ENCODE measurements around the gene UNC80.
"Not testable (repeated sequence)": the region's sequence is repeated elsewhere in the genome, so short reads cannot be mapped to it uniquely, and the experiment has no call there.

The UNC80 gene

GRCh38 chr2:209771474-209772289, at the start of gene UNC80:
TSS of gene UNC80 (plus strand) at chr2:209771832. CDS start at chr2:209772073, 241 bp downstream.
- DNase-seq (ENCODE audit: low read depth): no peak

- DNase-seq (ENCODE audit: low read depth): no peak
Observed at GRCh38 chr2:209726311-209726710, 45.3 kb upstream of the UNC80 start.

GRCh38 chr2:209727077-209727476, 44.6 kb upstream of the UNC80 start:
- DNase-seq (ENCODE audit: low read depth): no peak

GRCh38 chr2:209734805-209735204, 36.8 kb upstream of the UNC80 start:
- DNase-seq (ENCODE audit: low read depth): no peak

DNA sequence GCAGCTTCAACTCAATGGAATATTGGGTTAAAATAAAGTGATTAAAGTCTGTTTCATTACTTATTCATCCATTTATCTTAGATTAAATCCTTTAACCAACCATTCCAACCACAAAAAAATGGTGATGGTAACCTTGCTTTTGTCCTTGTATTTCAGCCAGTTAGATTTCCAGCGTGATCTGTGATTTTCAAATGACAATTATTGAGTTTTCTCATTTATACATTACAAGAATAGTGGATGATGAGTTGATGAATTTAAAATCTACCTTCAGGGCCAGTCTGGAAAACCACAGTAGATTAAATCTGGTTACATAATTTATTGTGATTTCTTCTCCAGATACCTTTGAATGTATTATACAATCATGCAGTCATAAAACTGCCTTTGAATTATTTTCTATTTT, 29.7 kb upstream of the UNC80 start:
- no peak for DNase-seq (ENCODE audit: low read depth)

- DNase-seq (ENCODE audit: low read depth): no peak
Observed at GRCh38 chr2:209753020-209753419, 18.6 kb upstream of the UNC80 start.

GRCh38 chr2:209757163-209757562, 14.5 kb upstream of the UNC80 start:
- no peak for DNase-seq (ENCODE audit: low read depth)

- DNase-seq (ENCODE audit: low read depth): no peak
Observed at GRCh38 chr2:209761566-209761965, 10.1 kb upstream of the UNC80 start.

GRCh38 chr2:209762563-209762962, 9.1 kb upstream of the UNC80 start:
- no peak for DNase-seq (ENCODE audit: low read depth)

GRCh38 chr2:209763106-209763505, 8.5 kb upstream of the UNC80 start:
- DNase-seq (ENCODE audit: low read depth): no peak

DNA sequence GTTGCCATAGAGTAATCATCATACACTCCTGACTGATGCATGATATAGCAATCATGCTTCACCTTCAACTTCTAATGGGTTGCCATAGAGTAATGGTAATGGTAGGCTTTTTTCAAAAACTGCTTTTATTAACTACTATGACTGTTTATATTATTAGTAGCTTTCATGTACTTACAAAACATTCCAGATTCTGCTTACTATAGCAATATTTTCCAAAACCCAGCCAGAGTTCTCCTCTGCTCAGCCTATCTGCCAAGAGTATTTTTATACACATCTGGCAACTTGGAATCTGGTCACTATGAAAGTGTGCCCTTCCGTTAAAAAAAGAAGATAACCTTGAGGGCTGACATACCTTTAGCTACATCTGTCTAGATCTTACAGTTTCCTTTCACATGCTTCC, 5.0 kb upstream of the UNC80 start:
- no peak for DNase-seq (ENCODE audit: low read depth)

- no peak for DNase-seq (ENCODE audit: low read depth)
Observed at GRCh38 chr2:209767316-209767715, 4.3 kb upstream of the UNC80 start.

DNA sequence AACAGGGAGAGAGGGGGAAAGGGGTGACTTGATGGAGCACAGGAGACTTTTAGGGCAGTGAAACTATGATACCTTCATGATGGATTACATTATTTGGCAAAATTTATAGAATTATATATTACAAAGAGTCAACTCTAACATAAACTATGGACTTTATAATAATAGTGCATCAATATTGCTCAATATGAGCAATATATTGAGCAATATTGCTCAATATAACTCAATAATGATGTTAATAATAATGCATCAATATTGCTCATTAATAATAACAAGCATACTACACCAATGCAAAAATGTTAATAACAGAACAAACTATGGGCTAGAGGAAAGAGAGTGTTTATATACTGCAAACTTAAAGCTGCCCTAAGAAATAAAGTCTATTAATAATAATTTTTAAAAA, 3.1 kb upstream of the UNC80 start:
- no peak for DNase-seq (ENCODE audit: low read depth)

DNA sequence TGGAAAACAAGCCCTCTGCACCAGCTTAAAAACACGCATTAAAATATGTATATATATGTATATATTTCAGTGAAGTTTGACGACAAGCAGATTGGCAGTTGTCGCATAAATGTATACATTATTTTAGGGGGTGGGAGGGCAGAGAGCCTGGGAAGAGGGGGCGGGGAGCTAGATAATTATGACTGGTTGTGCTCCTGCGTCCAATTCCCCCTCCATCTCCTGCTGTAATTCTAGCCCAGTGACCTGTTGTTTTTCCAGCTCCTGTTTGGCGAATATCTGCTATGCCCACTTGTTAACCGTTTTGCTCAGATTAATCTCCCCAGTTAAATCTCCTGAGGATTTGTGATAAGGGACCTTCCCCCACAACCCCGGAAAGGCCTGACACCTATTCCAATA, 656 bp downstream of the UNC80 start:
- no peak for DNase-seq (ENCODE audit: low read depth)

GRCh38 chr2:209773377-209773776, 1.7 kb downstream of the UNC80 start:
- no peak for DNase-seq (ENCODE audit: low read depth)

DNA sequence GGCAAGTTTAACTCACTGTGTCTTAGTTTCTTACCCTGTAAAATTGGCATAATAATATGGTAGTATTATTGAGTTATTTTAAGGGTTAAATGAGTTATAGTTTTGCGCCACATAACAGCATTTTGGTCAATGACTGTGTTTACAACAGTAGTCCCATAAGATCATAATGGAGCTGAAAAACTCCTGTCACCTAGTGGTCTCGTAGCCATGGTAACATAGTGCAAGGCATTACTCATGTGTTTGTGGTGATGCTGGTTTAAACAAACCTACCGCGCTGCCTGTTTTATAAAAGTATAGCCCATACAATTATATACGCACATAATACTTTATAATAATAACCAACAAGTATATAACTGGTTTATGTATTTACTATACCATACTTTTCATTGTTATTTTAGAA, 15.8 kb downstream of the UNC80 start:
- DNase-seq (ENCODE audit: low read depth): no peak

DNA sequence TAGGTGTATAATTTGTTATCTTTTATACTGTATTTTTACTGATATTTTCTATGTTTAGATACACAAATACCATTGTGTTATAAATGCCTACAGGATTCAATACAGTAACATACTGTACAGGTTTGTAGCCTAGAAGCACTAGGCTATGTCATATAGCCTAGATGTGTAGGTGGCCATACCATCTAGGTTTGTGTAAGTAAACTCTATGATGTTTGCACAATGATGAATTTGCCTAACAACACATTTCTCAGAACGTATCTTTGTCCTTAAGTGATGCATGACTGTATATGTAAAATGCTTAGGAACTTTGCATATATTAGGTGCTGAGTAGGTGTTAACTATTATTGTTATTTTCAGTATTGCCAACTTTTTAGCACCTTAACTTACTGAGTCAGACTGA, 17.3 kb downstream of the UNC80 start:
- no peak for DNase-seq (ENCODE audit: low read depth)

GRCh38 chr2:209790066-209790728, 18.6 kb downstream of the UNC80 start:
- DNase-seq (ENCODE audit: low read depth): no peak

DNA sequence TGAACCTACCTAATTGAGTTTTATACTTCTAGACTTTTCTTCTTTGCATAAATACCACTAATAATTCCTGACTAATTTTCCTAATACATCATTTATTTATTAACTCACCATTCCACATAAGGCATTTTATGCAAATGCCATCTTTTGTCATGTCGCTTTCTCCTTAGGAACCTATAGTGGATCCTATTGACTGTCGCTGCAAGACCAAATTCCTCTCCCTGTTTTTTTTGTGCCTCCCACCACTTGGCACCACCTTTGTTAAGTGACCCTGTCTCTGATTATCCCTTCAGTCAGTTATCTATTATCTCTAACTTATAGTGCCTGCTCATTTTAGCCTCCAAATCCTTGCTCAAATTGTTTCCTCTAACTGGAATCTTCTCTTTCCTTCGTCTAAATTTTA, 19.5 kb downstream of the UNC80 start:
- no peak for DNase-seq (ENCODE audit: low read depth)

- not testable (repeated sequence) for DNase-seq (ENCODE audit: low read depth)
Observed at GRCh38 chr2:209795425-209795824, 23.8 kb downstream of the UNC80 start.

DNA sequence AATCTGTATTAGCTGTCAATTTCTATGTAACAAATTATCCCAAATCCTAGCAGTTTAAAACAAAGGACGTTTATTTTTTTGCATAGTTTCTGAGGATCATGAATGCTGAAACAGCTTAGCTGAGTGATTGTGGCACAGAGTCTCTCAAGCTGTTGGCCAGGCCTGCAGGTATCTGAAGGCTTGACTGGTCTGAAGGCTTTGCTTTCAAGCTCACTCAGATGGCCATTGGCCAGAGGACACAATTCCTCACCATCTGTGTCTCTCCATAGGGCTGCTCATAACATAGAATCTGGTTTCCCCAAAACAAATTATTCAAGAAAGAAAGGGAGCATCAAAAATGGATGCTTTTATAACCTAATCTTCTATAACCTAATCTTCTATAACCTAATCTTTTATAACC, 33.7 kb downstream of the UNC80 start:
- DNase-seq (ENCODE audit: low read depth): no peak

DNA sequence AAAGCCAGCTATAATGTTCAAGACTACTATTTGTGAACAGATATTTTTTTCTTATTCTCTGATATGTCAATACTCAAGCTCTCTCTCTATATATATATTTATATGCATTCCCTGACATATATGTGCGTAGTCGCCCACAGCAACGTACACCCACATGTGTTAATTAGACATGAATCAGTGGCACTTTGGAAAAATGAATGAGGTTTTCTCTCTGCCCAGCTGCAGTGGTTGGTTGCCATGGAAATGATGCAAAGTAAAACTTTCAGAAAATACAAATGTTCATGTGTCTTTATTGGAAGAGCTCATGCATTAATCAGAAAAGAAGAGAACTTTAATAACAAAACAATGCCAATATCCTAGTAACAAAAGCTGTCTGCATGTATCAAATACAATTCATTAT, 34.7 kb downstream of the UNC80 start:
- DNase-seq (ENCODE audit: low read depth): no peak

- no peak for DNase-seq (ENCODE audit: low read depth)
Observed at GRCh38 chr2:209808521-209808920, 36.9 kb downstream of the UNC80 start.

GRCh38 chr2:209809256-209809655, 37.6 kb downstream of the UNC80 start:
- no peak for DNase-seq (ENCODE audit: low read depth)
